MM.1S (cell line): ENCODE data around the gene DDX28.

ENCODE experiments used
- DNase-seq: peaks from one replicate; pipeline ENCODE4 v3.0.0-alpha.2; 2015
- H2AFZ ChIP-seq: fragments of 300-600 bp; sonication (generic); 2 replicates; pipeline ENCODE4 v1.6.0; 2016; ENCODE audit warnings: antibody characterized with exemption, low read length
- H3F3A ChIP-seq: fragments of 300-600 bp; sonication (generic); 2 replicates; pipeline ENCODE4 v1.6.1; 2016; ENCODE audit warnings: mild to moderate bottlenecking, antibody characterized with exemption, low read length, moderate library complexity, mixed read lengths; ENCODE audit not compliant: insufficient read depth
- H3K27ac ChIP-seq: fragments of 300-600 bp; sonication (generic); 2 replicates; pipeline ENCODE4 v1.5.1; 2016; ENCODE audit warnings: mild to moderate bottlenecking, low read length
- H3K27me3 ChIP-seq: fragments of 300-600 bp; sonication (generic); replicated peaks from 2 replicates; pipeline ENCODE4 v1.6.0; 2016; ENCODE audit warnings: low read length; ENCODE audit not compliant: insufficient read depth
- H3K36me3 ChIP-seq: fragments of 300-600 bp; sonication (generic); replicated peaks from 2 replicates; pipeline ENCODE4 v1.6.1; 2016; ENCODE audit warnings: mild to moderate bottlenecking, low read length, mixed read lengths; ENCODE audit not compliant: insufficient read depth
- H3K4me1 ChIP-seq: fragments of 300-600 bp; sonication (generic); 2 replicates; pipeline ENCODE4 v1.6.1; 2016; ENCODE audit warnings: low read length, mixed read lengths
- H3K4me2 ChIP-seq: fragments of 300-600 bp; sonication (generic); 2 replicates; pipeline ENCODE4 v1.6.0; 2016; ENCODE audit warnings: low read depth, low read length
- H3K4me3 ChIP-seq: fragments of 300-600 bp; sonication (generic); 2 replicates; pipeline ENCODE4 v1.5.1; 2016; ENCODE audit warnings: low read length, mixed read lengths
- H3K79me2 ChIP-seq: fragments of 300-600 bp; sonication (generic); 2 replicates; pipeline ENCODE4 v1.6.1; 2016; ENCODE audit warnings: mixed run types, low read length, mixed read lengths
- H3K9ac ChIP-seq: fragments of 300-600 bp; sonication (generic); 2 replicates; pipeline ENCODE4 v1.6.1; 2016; ENCODE audit warnings: low read length, mixed read lengths
- H3K9me2 ChIP-seq: fragments of 300-600 bp; sonication (generic); replicated peaks from 2 replicates; pipeline ENCODE4 v1.6.1; 2016; ENCODE audit warnings: mild to moderate bottlenecking, low read length, mixed read lengths; ENCODE audit not compliant: insufficient read depth
- H3K9me3 ChIP-seq: fragments of 300-600 bp; sonication (generic); replicated peaks from 2 replicates; pipeline ENCODE4 v1.6.1; 2016; ENCODE audit warnings: mild to moderate bottlenecking, low read length, mixed read lengths; ENCODE audit not compliant: insufficient read depth
- H4K20me1 ChIP-seq: fragments of 300-600 bp; sonication (generic); 2 replicates; pipeline ENCODE4 v1.6.1; 2016; ENCODE audit warnings: mild to moderate bottlenecking, low read length, moderate library complexity, mixed read lengths; ENCODE audit not compliant: insufficient read depth
- CTCF ChIP-seq: fragments of 300-600 bp; sonication (generic); IDR thresholded peaks from 2 replicates; pipeline ENCODE4 v1.5.1; 2016; ENCODE audit warnings: antibody characterized with exemption, low read length, mixed read lengths
- EZH2 ChIP-seq: fragments of 300-600 bp; sonication (generic); optimal IDR thresholded peaks from 2 replicates; pipeline ENCODE3; 2017; ENCODE audit warnings: low read depth, mild to moderate bottlenecking, antibody characterized with exemption, low read length, mixed read lengths
- EZH2phosphoT487 ChIP-seq: fragments of 300-600 bp; sonication (generic); IDR thresholded peaks from 2 replicates; pipeline ENCODE4 v1.6.1; 2018; ENCODE audit warnings: antibody characterized with exemption, low read length

The DDX28 gene

GRCh38 chr16:67987460-67988160, 35.4 kb downstream of the DDX28 start:
- H3K9ac ChIP-seq = no peak overlapping the region
- H3F3A ChIP-seq = peaks cover 7% of the 10 kb centered on the region
- no peak overlapping the region for H3K27ac ChIP-seq
- H2AFZ ChIP-seq = no peak overlapping the region
- no peaks in the 10 kb centered on the region for H3K9me2 ChIP-seq
- H3K9me3 ChIP-seq = no peaks in the 10 kb centered on the region
- DNase-seq = no peak
- no peak for TF ChIP-seq EZH2
- no peak for TF ChIP-seq CTCF
- TF ChIP-seq EZH2phosphoT487 = no peak
- H3K27me3 ChIP-seq = no peaks in the 10 kb centered on the region
- no peaks in the 10 kb centered on the region for H3K79me2 ChIP-seq
- H3K4me3 ChIP-seq = no peak overlapping the region
- peaks cover 10% of the 10 kb centered on the region; the same call in 1 of the 2 replicates for H3K4me1 ChIP-seq
- H3K4me2 ChIP-seq = no peak overlapping the region
- H4K20me1 ChIP-seq = no peaks in the 10 kb centered on the region
- no peaks in the 10 kb centered on the region for H3K36me3 ChIP-seq

- Histone ChIP-seq H3K4me3 (no peak overlapping the region), H2AFZ (no peak overlapping the region), H3K79me2 (no peaks in the 10 kb centered on the region), H3K9me2 (no peaks in the 10 kb centered on the region), H4K20me1 (no peaks in the 10 kb centered on the region), H3K9me3 (no peaks in the 10 kb centered on the region), H3K27ac (no peak overlapping the region), H3K27me3 (no peaks in the 10 kb centered on the region), H3K4me2 (no peak overlapping the region), H3F3A (peaks cover 7% of the 10 kb centered on the region), H3K9ac (no peak overlapping the region), H3K4me1 (peaks cover 10% of the 10 kb centered on the region; the same call in 1 of the 2 replicates), H3K36me3 (no peaks in the 10 kb centered on the region)
- no peak for DNase-seq
- TF ChIP-seq EZH2 (no peak), EZH2phosphoT487 (no peak), CTCF (no peak)
Observed at GRCh38 chr16:67986949-67987348, 36.1 kb downstream of the DDX28 start.

DNA sequence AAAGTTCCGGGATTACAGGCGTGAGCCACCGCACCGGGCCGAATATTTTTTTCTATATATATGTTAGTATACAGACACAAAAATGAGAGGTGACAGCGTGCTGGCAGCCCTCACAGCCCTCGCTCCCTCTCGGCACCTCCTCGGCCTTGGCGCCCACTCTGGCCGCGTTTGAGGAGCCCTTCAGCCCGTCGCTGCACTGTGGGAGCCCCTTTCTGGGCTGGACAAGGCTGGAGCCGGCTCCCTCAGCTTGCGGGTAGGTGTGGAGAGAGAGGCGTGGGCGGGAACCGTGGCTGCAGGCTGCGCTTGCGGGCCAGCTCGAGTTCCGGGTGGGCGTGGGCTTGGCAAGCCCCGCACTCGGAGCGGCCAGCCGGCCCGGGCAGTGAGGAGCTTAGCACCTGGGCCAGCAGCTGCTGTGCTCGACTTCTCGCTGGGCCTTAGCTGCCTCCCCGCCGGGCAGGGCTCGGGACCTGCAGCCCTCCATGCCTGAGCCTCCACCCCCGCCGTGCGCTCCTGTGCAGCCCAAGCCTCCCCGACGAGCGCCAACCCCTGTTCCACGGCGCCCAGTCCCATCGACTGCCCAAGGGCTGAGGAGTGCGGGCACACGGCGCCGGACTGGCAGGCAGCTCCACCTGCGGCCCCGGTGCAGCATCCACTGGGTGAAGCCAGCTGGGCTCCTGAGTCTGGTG, 40.9 kb downstream of the DDX28 start:
- Histone ChIP-seq H3K79me2 (no peaks in the 10 kb centered on the region), H3K27me3 (no peaks in the 10 kb centered on the region), H3K9ac (no peak overlapping the region), H2AFZ (no peak overlapping the region), H4K20me1 (no peaks in the 10 kb centered on the region), H3K4me2 (no peak overlapping the region), H3K27ac (no peak overlapping the region), H3F3A (peaks cover 7% of the 10 kb centered on the region), H3K9me3 (no peaks in the 10 kb centered on the region), H3K4me3 (no peak overlapping the region), H3K4me1 (peaks cover 10% of the 10 kb centered on the region; the same call in 1 of the 2 replicates), H3K36me3 (no peaks in the 10 kb centered on the region), H3K9me2 (no peaks in the 10 kb centered on the region)
- TF ChIP-seq CTCF (no peak), EZH2phosphoT487 (no peak), EZH2 (no peak)
- no peak for DNase-seq
